Mesothelial cell of epicardium (in vitro differentiated cells): ENCODE data around the gene TRIM62. TPM values are rescaled to one million over a fixed set of nuclear protein-coding genes. Genes with fewer than 3 reads are reported as not detected.

ENCODE experiments used
- DNase-seq, 2 experiments: peaks; one replicate each; pipeline ENCODE4 v3.0.0; 2021; ENCODE audit warnings: low spot score in 2 of 2; ENCODE audit not compliant: unreplicated experiment in 2 of 2
- H3K27ac Mint-ChIP-seq: 2 replicates; pipeline ENCODE4 v1.8.0; 2021; ENCODE audit warnings: mixed read lengths
- H3K27me3 Mint-ChIP-seq: 2 replicates; pipeline ENCODE4 v1.8.0; 2021; ENCODE audit warnings: low read depth, mixed read lengths
- H3K36me3 Mint-ChIP-seq: 2 replicates; pipeline ENCODE4 v1.8.0; 2021; ENCODE audit warnings: mixed read lengths
- H3K4me1 Mint-ChIP-seq: 2 replicates; pipeline ENCODE4 v1.8.0; 2021; ENCODE audit warnings: mixed read lengths
- H3K4me3 Mint-ChIP-seq: 2 replicates; pipeline ENCODE4 v1.8.0; 2021; ENCODE audit warnings: mild to moderate bottlenecking, moderate library complexity, mixed read lengths
- H3K9me3 Mint-ChIP-seq: 2 replicates; pipeline ENCODE4 v1.8.0; 2021; ENCODE audit warnings: mixed read lengths
- CTCF ChIP-seq: fragments of 200-600 bp; sonication (generic); IDR thresholded peaks from one replicate; pipeline ENCODE4 v1.5.0; 2021; ENCODE audit warnings: antibody characterized with exemption; ENCODE audit not compliant: unreplicated experiment
- total RNA-seq: library from RNA; stranded (reverse); gene quantifications from 3 replicates; pipeline ENCODE4 v1.2.1, GENCODE V29; 2021

TRIM62 gene
- total RNA-seq, 1 donor from 2014 or later: 13.9 TPM

- Mint-ChIP-seq H3K27me3 (no peaks in the 10 kb centered on the region), H3K27ac (peak overlapping the region; percentile 85), H3K4me1 (peaks cover 16% of the 10 kb centered on the region), H3K4me3 (peak overlapping the region; percentile 83), H3K36me3 (no peaks in the 10 kb centered on the region), H3K9me3 (no peaks in the 10 kb centered on the region)
- peak; percentile 40 to 67 for DNase-seq
- no peak for TF ChIP-seq CTCF
These were observed 642 bp downstream of the TRIM62 start for GRCh38 chr1:33180911-33181890.

GRCh38 chr1:33180226-33180910 is 1.5 kb downstream of the TRIM62 start:
- peak overlapping the region; percentile 83 for H3K4me3 Mint-ChIP-seq
- DNase-seq: peak in 1 of 2 experiments; percentile 70
- H3K9me3 Mint-ChIP-seq: no peaks in the 10 kb centered on the region
- no peak for TF ChIP-seq CTCF
- no peak overlapping the region for H3K27ac Mint-ChIP-seq
- H3K27me3 Mint-ChIP-seq: no peaks in the 10 kb centered on the region
- H3K36me3 Mint-ChIP-seq: no peaks in the 10 kb centered on the region
- peaks cover 16% of the 10 kb centered on the region for H3K4me1 Mint-ChIP-seq

- no peaks in the 10 kb centered on the region for H3K36me3 Mint-ChIP-seq
- H3K27ac Mint-ChIP-seq: no peak overlapping the region
- H3K4me1 Mint-ChIP-seq: peaks cover 16% of the 10 kb centered on the region
- H3K9me3 Mint-ChIP-seq: no peaks in the 10 kb centered on the region
- no peak overlapping the region for H3K4me3 Mint-ChIP-seq
- H3K27me3 Mint-ChIP-seq: no peaks in the 10 kb centered on the region
- peak in 1 of 2 experiments; percentile 25 for DNase-seq
- no peak for TF ChIP-seq CTCF
These were observed 2.9 kb downstream of the TRIM62 start for GRCh38 chr1:33178836-33179439.

GRCh38 chr1:33177996-33178540 is 3.8 kb downstream of the TRIM62 start:
- H3K27me3 Mint-ChIP-seq: no peaks in the 10 kb centered on the region
- H3K36me3 Mint-ChIP-seq: no peaks in the 10 kb centered on the region
- no peak overlapping the region for H3K27ac Mint-ChIP-seq
- H3K4me1 Mint-ChIP-seq: peaks cover 17% of the 10 kb centered on the region
- TF ChIP-seq CTCF: no peak
- no peaks in the 10 kb centered on the region for H3K9me3 Mint-ChIP-seq
- H3K4me3 Mint-ChIP-seq: no peak overlapping the region
- peak in 1 of 2 experiments; percentile 24 for DNase-seq

GRCh38 chr1:33176887-33177286 is 5.0 kb downstream of the TRIM62 start:
- Mint-ChIP-seq H3K27ac (no peak overlapping the region), H3K4me1 (peaks cover 21% of the 10 kb centered on the region), H3K4me3 (no peak overlapping the region), H3K27me3 (no peaks in the 10 kb centered on the region), H3K9me3 (no peaks in the 10 kb centered on the region), H3K36me3 (no peaks in the 10 kb centered on the region)
- TF ChIP-seq CTCF: no peak
- DNase-seq: no peak
